ENCODE results near the gene ULBP1.
"Not testable (repeated sequence)": the region's sequence is repeated elsewhere in the genome, so short reads cannot be mapped to it uniquely, and the experiment has no call there.

Gene ULBP1

GRCh38 chr6:149979293-149979692 is 15.6 kb downstream of the ULBP1 start:
- DNase-seq, result no peak

DNA sequence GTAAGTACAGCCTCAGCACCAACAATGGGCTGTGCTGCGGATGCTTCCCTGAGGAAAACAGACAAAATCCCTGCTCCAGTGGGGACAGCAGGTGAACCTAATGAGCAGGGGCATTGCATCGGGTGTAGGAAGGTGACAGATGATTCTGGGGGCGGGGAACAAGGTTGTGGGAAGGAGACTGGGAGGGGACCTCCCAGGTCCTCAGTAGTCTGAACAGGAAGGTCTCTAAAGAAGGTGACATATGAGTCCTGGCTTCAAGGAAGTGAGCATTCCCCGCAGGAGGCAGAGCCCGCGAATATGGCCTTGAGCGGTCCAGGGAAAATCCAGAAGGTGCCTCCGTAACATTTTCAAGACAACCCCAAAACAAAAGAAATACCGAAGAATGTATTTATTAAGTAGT is 19.4 kb downstream of the ULBP1 start:
- DNase-seq, result no peak

GRCh38 chr6:149984773-149985172 is 21.0 kb downstream of the ULBP1 start:
- no peak for DNase-seq

GRCh38 chr6:149985481-149985937 is 21.8 kb downstream of the ULBP1 start:
- DNase-seq, result no peak

DNA sequence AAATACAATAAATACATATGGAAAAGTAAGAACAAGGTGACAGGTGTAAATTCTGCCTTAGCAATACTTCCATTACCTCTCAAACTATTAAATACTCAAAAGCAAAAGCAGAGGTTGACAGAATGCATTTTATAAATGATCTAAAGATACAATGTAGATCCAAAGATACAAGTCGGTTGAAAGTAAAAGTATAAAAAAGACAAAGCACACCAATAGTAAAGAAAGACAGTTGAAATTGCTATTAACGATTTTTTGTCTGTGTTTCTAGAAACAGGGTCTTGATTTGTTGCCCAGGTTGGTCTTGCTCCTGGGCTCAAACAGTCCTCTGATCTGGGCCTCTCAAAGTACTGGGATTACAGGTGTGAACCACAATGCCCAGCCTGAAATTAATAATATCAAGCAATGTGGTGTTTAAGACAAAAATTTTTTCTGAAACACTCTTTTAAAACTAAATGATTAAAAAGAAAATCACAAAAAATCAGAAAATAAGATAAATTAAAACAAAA is 23.9 kb downstream of the ULBP1 start:
- no peak for DNase-seq

DNA sequence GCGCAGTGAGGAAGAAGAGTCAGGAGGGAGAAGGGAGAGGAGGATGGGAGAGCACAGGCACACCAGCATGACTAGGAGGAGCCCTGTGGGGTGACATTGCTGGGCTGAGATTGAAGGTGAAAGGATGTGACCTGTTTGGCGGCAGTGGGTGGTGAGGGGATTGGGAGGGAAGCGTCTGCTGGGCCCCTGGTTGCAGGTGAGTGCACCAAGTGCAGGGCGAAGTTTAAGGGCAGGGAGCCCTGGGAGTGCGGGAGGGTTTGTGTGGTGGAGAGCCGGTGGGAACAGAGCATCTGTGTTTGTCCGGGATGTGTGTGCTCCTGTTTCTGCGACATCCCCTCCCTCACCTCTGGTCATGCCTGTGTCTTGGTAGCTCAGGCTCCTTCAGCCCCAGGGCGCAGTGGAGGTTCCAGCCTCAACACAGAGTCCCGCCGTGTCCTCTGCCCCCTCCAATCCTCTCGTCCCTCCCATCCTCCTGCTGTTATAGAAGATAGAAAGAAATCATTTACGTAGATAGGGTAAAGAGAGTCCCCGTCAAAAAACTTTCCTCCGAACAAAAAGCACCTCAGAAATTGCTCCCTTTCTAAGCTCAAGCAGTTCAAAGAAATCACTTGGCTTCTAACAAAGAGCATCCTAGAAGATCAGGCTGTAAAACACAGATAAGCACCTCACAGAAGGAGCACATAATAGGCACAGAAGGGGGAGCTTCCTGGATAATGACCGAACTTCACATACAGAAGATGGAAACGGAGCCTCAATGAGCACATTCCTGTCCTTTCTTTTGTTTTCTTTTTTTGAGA is 25.0 kb downstream of the ULBP1 start:
- DNase-seq, result no peak

DNA sequence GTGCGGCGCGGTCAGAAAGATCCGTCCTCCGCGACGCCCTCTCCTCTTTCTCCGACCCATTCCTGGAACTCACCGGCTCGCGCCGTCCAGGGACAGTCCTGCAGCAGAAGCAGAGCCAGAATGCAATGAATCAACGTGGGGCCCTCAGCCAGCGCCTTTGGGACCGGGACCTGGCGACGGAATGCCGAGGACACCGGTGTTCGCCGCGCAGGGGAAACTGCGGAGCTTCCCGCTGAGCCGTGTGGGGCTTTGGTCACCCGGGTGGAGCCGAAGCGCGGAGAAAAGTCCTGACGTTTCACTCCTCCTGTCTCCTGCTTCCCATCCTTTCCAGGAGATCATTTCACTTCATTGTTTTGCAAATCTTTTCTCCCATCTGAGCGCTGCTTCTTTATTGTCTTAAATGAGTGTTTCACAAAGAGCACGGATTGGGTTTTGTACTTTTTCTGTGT is 26.5 kb downstream of the ULBP1 start:
- no peak for DNase-seq

DNA sequence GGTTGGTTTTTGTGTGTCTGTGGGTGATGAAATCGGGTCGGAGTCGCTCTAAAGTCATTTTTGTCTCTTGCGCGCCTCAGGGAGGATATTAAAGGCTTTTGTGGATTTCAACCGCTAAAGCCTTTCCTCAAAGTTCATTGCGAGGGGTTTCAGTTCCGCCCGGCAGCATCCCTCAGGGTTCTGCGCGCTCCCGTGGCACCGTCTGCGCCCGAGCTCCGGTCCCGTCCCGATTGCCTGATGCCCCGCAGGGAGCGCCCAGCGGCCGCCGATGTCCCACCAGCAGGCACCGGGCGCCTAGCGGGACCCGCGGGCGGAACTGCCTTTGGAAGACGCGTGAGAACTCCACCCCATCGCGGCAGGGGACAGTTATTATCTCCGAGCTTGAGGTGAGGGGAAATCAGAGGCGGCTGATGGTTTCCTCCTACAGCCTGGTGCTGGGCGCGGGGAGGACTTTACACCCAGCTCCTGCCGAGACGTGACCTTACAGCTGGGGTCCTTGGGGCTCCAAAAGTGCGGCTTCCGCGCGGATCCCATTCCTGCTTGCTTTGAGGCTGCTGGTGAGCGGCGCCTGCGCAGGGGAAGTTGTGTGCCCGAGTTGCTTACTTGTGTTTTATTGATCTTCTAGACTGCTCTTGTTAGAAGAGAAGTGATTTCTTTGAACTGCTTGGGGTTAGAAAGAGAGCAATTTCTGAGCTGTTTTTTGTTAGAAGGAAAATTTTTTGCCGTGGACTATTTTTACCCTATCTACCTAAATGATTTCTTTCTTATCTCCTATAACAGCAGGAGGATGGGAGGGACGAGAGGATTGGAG is 27.1 kb downstream of the ULBP1 start:
- no peak for DNase-seq

- DNase-seq, result not testable (repeated sequence)
These were observed 27.7 kb downstream of the ULBP1 start for GRCh38 chr6:149991472-149991795.

DNA sequence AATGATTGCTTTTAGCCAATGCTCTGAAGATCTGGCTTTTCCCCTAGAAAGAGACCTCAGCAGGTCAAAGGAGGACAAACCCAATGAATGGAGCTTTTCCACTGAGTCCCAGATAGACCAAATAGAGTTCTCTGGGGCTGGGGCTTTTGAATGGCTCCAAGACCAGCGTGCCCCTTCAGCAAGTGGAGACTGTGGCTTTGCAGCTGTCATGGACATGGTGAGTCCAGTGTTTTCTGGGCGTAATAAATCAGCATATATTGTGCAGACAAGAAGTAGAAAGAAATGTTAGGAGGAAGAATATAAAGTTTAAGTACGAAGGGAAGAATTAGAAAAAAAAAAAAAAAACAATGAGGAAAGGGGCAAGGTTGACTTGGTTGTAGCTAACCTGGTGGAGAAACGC is 28.1 kb downstream of the ULBP1 start:
- DNase-seq, result no peak

DNA sequence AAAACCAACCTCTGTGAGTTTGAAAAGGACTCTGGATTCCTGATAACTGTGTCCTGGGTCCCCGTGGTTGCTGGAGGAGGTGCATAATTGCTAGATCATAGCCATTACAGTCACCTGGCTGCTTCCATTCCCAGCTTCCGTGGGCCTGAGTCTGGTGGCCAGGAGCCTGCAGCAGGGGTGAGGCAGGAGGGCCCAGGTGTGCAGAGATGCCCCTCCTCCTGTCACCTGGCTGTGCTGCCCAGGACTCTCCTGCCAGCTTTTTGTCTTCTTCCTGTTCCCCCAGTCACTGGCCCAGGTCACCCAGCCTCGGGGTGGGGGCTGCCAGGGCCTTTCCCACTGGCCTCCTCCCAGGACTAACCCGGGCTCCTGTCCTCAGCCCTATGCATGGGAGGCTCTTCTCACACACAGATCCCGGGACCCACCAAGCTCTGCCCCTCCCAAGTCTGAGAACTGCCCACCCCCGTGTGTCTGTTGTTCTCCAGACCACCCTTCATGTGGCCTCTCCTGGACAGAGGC is 31.6 kb downstream of the ULBP1 start:
- no peak for DNase-seq

DNA sequence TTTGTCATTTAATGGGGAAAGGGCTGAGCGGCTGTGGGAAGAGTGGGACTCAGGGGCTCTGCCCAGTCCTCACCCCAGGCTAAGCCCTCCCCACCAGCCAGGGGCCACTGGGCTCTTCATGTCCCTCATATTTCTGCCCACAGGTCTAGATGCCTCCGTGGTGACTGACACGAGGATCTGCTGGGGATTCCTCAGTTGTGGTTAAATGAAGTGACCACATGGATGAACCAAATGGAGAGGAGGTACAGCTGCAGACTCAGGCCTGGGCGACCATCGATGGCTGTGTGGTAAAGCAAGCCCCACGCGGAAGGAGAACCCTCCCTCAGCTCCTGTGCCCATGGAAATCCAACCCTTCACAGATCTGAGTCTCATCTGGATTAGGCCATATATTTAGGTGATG is 32.2 kb downstream of the ULBP1 start:
- no peak for DNase-seq

- no peak for DNase-seq
These were observed 35.9 kb downstream of the ULBP1 start for GRCh38 chr6:149999636-150000035.

DNA sequence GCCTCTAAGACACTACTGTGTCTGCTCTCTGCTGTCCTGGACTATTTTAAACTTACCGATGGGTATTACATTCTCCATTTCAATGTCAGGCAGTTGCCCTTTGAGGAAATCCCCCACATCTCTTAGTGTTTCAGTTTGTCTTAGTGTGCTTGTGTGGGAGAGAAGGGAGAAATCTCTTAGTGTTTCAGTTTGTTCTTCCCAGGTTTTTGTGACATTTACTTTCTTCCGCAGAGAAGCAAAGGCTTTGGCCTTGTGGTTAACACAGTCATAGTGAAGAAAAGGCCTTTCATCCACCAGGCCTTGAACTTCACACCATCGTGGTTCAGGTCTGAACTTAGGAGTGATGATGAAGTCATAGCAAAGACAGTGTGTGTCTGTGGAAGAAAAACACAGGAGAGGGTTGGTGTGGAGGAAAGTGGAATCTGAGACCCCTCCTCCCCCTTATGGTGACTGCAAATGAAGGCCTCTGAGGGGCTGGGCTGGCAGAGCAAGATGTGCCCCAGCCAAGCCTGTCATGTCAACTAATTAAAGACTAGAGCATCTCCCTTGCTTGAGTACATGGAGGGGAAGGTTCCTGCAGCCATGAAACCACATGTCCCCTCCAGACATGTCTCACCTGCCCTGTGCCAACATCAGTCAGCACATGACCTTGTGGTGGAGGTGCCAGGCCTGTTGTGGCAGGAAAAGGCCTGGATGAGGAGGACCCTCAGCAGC is 37.7 kb downstream of the ULBP1 start:
- no peak for DNase-seq

GRCh38 chr6:150002710-150003109 is 39.0 kb downstream of the ULBP1 start:
- no peak for DNase-seq

DNA sequence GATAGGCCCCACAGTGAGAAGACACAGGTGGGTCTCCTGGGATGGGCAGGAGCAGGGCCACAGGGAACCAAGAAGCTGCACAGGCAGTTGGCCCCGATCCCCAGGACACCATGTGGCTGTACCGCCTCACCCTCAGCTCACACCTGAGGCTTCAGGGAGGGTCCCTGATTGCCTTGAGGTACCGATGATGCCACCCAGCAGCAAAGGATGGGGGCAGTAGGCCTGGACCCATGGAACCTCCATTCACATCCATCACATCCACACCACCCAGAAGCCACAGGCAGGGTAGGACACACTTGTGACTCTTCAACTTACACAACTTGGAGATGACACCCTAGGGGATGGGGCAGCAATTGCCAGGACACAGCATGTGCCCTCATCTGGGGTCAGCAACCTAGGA is 39.9 kb downstream of the ULBP1 start:
- not testable (repeated sequence) for DNase-seq

DNA sequence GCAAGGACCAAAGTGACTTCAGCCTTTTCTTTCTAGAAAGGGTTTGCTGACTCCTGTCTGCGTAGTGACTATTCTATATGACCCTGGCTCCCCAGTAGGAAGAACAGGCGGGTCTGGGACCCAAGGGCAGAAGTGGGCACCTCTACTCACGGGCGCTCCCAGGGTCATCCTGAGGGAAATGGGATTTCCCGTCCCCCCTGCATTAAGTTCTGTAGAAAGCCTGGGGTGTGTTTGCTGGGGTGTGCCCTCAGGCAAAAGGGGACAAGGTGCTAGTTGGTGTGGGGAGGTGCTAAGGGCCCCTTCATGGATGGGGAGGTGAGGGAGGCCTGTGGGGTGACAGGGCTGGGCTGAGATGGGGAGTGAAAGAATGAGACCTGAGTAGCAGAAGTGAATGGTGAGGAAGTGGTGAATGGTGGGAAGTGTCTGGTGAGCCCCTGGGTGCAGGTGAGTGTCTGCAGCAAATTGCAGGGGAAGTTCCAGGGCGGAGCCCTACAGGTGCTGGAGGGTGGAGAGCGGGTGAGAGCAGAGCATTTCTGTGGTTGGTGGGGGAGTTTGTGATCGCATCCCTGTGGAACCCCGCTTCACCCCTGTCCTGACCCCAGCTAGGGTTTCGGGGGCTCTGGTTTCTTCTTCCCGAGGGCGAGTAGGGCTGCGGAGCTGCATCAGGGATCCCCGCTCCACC is 40.5 kb downstream of the ULBP1 start:
- no peak for DNase-seq

GRCh38 chr6:150004783-150005717 is 41.3 kb downstream of the ULBP1 start:
- peak; percentile 67 for DNase-seq

DNA sequence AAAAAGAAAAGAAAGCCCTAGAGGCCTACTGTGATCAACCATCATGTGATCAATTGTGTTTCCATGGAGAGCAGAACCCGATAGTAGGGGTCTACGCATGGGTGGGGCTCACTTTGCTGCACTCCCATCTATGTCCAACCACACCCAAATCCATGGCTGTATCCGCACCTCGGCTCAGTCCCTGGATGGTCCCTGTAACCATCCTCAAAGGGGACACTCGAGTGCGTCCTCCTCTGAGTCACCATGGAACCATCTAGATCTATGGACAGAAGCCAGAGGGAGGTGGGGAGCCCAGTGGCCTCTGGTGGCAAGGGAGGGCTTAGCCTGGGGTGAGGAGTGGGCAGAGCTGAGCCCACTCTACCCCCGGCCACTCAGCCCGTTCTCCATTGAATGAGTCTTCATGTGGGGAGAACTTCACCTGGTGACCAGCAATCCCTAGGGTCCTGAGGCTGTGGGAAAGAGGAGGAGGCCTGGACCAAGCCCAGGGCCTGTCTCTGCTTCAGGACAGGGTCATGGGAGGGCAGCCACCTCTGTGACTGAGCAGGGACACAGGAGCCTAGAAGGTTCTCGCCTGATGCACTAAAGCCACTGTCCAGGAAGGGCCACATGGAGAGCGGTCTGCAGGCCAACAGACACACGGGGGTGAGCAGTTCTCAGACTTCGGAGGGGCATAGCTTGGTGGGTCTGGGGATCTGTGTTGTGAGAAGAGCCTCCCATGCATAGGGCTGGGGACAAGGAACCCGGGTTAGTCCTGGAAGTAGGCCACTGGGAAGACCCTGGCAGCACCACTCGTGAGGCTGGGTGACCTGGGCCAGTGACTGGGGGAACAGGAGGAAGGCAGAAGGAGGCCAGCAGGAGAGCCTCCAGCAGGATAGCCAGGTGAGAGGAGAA is 42.3 kb downstream of the ULBP1 start:
- DNase-seq, result no peak

GRCh38 chr6:150006961-150007464 is 43.3 kb downstream of the ULBP1 start:
- no peak for DNase-seq

Data from NCI-H2029 (cell line).